ACC112 (cell line): ENCODE data around the gene NAA80.
A peak's percentile ranks its signal among the peaks of the same experiment; 100 is the strongest.
"Not testable (repeated sequence)": the region's sequence is repeated elsewhere in the genome, so short reads cannot be mapped to it uniquely, and the experiment has no call there.

Source experiments
- H2AFZ ChIP-seq: fragments of 200-600 bp; sonication (generic); one replicate; pipeline ENCODE4 v1.6.0; 2017; ENCODE audit warnings: antibody characterized with exemption, low read length; ENCODE audit not compliant: unreplicated experiment
- H3K27ac ChIP-seq: fragments of 200-600 bp; sonication (generic); 2 replicates; pipeline ENCODE4 v1.5.1; 2014; ENCODE audit warnings: low read depth, mild to moderate bottlenecking, antibody characterized with exemption, low read length, moderate library complexity
- H3K27me3 ChIP-seq: fragments of 200-600 bp; sonication (generic); 2 replicates; pipeline ENCODE4 v1.6.1; 2014; ENCODE audit warnings: mild to moderate bottlenecking, antibody characterized with exemption, low read length, moderate library complexity, mixed read lengths; ENCODE audit not compliant: insufficient read depth
- H3K36me3 ChIP-seq: fragments of 200-600 bp; sonication (generic); 2 replicates; pipeline ENCODE4 v1.6.1; 2016; ENCODE audit warnings: mild to moderate bottlenecking, antibody characterized with exemption, low read length, moderate library complexity, mixed read lengths; ENCODE audit not compliant: insufficient read depth
- H3K4me1 ChIP-seq: fragments of 200-600 bp; sonication (generic); one replicate; pipeline ENCODE4 v1.6.1; 2016; ENCODE audit warnings: low read length, mixed read lengths; ENCODE audit not compliant: insufficient read depth, unreplicated experiment, control insufficient read depth
- H3K4me3 ChIP-seq: fragments of 200-600 bp; sonication (generic); 2 replicates; pipeline ENCODE4 v1.5.1; 2014; ENCODE audit warnings: mild to moderate bottlenecking, low read depth, low read length
- H3K79me2 ChIP-seq: fragments of 200-600 bp; sonication (generic); one replicate; pipeline ENCODE4 v1.6.0; 2016; ENCODE audit warnings: low read length; ENCODE audit not compliant: control insufficient read depth, unreplicated experiment, insufficient read depth

Gene NAA80

GRCh38 chr3:50312041-50312440 lies 12.8 kb upstream of the NAA80 start:
- H3K4me1 ChIP-seq, H3K27me3 ChIP-seq, H3K4me3 ChIP-seq, H2AFZ ChIP-seq, H3K79me2 ChIP-seq, H3K27ac ChIP-seq: not testable (repeated sequence)
- peaks cover 10% of the 10 kb centered on the region; the same call in 1 of the 2 replicates for H3K36me3 ChIP-seq

DNA sequence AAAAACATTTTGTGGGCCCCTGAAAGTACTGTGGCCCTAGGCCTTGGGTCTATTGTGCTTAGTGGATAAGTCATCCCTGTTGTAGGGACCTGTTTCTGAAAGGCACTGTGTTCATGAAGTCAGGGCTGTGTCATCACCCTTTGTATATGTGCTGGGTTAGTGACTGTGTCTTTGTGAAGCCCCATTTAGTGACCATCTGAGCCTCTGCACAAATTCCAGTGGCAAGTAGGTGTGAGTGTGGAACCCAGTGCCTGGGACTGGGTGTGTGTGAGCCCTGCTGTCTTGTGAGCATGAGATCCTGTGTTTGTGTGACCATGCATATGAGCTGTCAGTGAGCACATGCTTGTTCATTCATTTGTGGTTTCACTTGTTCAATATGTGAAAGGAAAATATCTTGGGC lies 5.4 kb upstream of the NAA80 start:
- Histone ChIP-seq H3K4me1 (peaks cover 16% of the 10 kb centered on the region), H2AFZ (no peak overlapping the region), H3K36me3 (peaks cover 3% of the 10 kb centered on the region; the same call in 1 of the 2 replicates), H3K79me2 (peaks cover 3% of the 10 kb centered on the region), H3K4me3 (no peak overlapping the region), H3K27me3 (no peaks in the 10 kb centered on the region), H3K27ac (no peak overlapping the region)

- H3K27me3 ChIP-seq = no peaks in the 10 kb centered on the region
- H3K36me3 ChIP-seq = no peaks in the 10 kb centered on the region
- H3K4me3 ChIP-seq = 0 out of 2 replicates have a peak within 1 kb of the TSS, but pooled peaks have one; percentile 10
- H3K27ac ChIP-seq = no peak within 1 kb of the TSS
- H3K79me2 ChIP-seq = peaks cover 5% of the 10 kb centered on the region
- H3K4me1 ChIP-seq = peaks cover 17% of the 10 kb centered on the region
- no peak within 1 kb of the TSS for H2AFZ ChIP-seq
These were observed 4.0 kb upstream of the NAA80 start, which contains the start of gene HYAL1 for GRCh38 chr3:50303013-50303815. Gene HYAL1 (minus strand): TSS chr3:50303574. CDS start chr3:50302956, 618 bp downstream.

- no peak overlapping the region for H3K27ac ChIP-seq
- H3K4me1 ChIP-seq = peaks cover 20% of the 10 kb centered on the region
- no peak overlapping the region for H3K4me3 ChIP-seq
- no peaks in the 10 kb centered on the region for H3K27me3 ChIP-seq
- peaks cover 5% of the 10 kb centered on the region for H3K79me2 ChIP-seq
- no peaks in the 10 kb centered on the region for H3K36me3 ChIP-seq
- H2AFZ ChIP-seq = no peak overlapping the region
These were observed 3.1 kb upstream of the NAA80 start for GRCh38 chr3:50302095-50303012.

GRCh38 chr3:50300681-50301254 lies 1.6 kb upstream of the NAA80 start:
- Histone ChIP-seq H3K4me3 (peak overlapping the region; percentile 76), H3K36me3 (no peaks in the 10 kb centered on the region), H2AFZ (no peak overlapping the region), H3K4me1 (peaks cover 20% of the 10 kb centered on the region), H3K27ac (peak overlapping the region; percentile 82), H3K27me3 (no peaks in the 10 kb centered on the region), H3K79me2 (peaks cover 5% of the 10 kb centered on the region)

GRCh38 chr3:50299929-50300680 lies 900 bp upstream of the NAA80 start:
- H3K27me3 ChIP-seq = no peaks in the 10 kb centered on the region
- H3K79me2 ChIP-seq = peaks cover 5% of the 10 kb centered on the region
- H3K4me1 ChIP-seq = peaks cover 20% of the 10 kb centered on the region
- peak overlapping the region; percentile 40 for H2AFZ ChIP-seq
- H3K4me3 ChIP-seq = peak overlapping the region; percentile 76
- H3K27ac ChIP-seq = peak overlapping the region; percentile 82
- H3K36me3 ChIP-seq = no peaks in the 10 kb centered on the region

DNA sequence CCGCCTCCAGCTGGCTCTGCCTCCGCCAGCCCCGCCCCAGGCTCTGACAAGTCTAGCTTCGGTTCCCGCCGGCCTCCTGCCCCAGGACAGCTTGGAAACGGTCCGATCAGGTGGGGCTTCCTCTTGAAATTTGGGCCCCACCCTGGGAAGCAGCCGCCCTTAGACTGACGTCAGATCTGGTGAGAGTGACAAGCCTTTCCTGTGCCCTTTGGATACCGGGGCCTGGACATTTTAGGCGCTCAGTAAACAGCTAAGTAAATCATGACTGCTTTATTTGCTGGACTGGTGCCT lies 378 bp upstream of the NAA80 start:
- Histone ChIP-seq H2AFZ (peak overlapping the region; percentile 40), H3K4me1 (peaks cover 20% of the 10 kb centered on the region), H3K4me3 (peak overlapping the region; percentile 76), H3K36me3 (no peaks in the 10 kb centered on the region), H3K27ac (peak overlapping the region; percentile 82), H3K79me2 (peaks cover 5% of the 10 kb centered on the region), H3K27me3 (no peaks in the 10 kb centered on the region)

- Histone ChIP-seq H3K4me1 (peaks cover 15% of the 10 kb centered on the region), H3K36me3 (no peaks in the 10 kb centered on the region), H2AFZ (no peak overlapping the region), H3K4me3 (peak overlapping the region; percentile 90), H3K27ac (no peak overlapping the region), H3K27me3 (no peaks in the 10 kb centered on the region), H3K79me2 (peaks cover 5% of the 10 kb centered on the region)
These were observed 1.1 kb downstream of the NAA80 start for GRCh38 chr3:50297896-50298725.

- H2AFZ ChIP-seq = no peak overlapping the region
- peaks cover 3% of the 10 kb centered on the region for H3K79me2 ChIP-seq
- H3K27me3 ChIP-seq = no peaks in the 10 kb centered on the region
- H3K36me3 ChIP-seq = no peaks in the 10 kb centered on the region
- peaks cover 20% of the 10 kb centered on the region for H3K4me1 ChIP-seq
- H3K27ac ChIP-seq = no peak overlapping the region
- no peak overlapping the region; the same call in 1 of the 2 replicates for H3K4me3 ChIP-seq
These were observed 1.8 kb downstream of the NAA80 start for GRCh38 chr3:50297384-50297775.
